SK-N-SH (cell line): ENCODE results near the gene CARTPT. TPM values are rescaled to one million over a fixed set of nuclear protein-coding genes. Genes with fewer than 3 reads are reported as not detected.

Source experiments
- CTCF ChIA-PET: fragments of 300-600, 350-600 bp; formaldehyde crosslinking; extraction: SDS; loops from one replicate; lab custom pipeline; 2021; lab: Yijun Ruan, JAX
- POLR2A ChIA-PET: fragments of 350-600 bp; sonication (Branson Sonifier 250); formaldehyde crosslinking; extraction: SDS; loops from one replicate; lab custom pipeline; 2020; ENCODE audit warnings: antibody characterized with exemption, inconsistent platforms; lab: Yijun Ruan, JAX
- DNase-seq: peaks from one replicate; pipeline ENCODE4 v3.0.0; 2012
- H2AFZ ChIP-seq: fragments of 200-600 bp; sonication (generic); 2 replicates; pipeline ENCODE4 v1.8.1; 2016; ENCODE audit warnings: antibody characterized with exemption, mild to moderate bottlenecking, low read depth
- H3F3A ChIP-seq: fragments of 200-600 bp; sonication (generic); replicated peaks from 2 replicates; pipeline ENCODE3; 2016; ENCODE audit warnings: antibody characterized with exemption, mild to moderate bottlenecking; ENCODE audit not compliant: insufficient read depth
- H3K27ac ChIP-seq, 2 experiments: fragments of 200-500 bp in 1 of 2; fragments of 200-600 bp in 1 of 2; sonication (Bioruptor generic) in 1 of 2; sonication (generic), shearing (Covaris generic) in 1 of 2; 2 replicates each; pipeline versions ENCODE4 v1.5.1 to v1.6.1; 2014 to 2016; ENCODE audit warnings: low read depth in 2 of 2, inconsistent platforms in 1 of 2, low read length in 1 of 2, mild to moderate bottlenecking in 1 of 2, mixed read lengths in 1 of 2
- H3K27me3 ChIP-seq: fragments of 200-600 bp; sonication (generic), shearing (Covaris generic); 2 replicates; pipeline ENCODE4 v1.6.1; 2016; ENCODE audit warnings: mixed run types; ENCODE audit not compliant: insufficient read depth
- H3K36me3 ChIP-seq, 2 experiments: fragments of 200-500 bp in 1 of 2; fragments of 200-600 bp in 1 of 2; sonication (Bioruptor generic) in 1 of 2; sonication (generic) in 1 of 2; replicated peaks in 1 of 2; 2 replicates each; pipeline versions ENCODE3 to v1.5.1; 2014 to 2016; ENCODE audit warnings: low read length in 1 of 2, mild to moderate bottlenecking in 1 of 2; ENCODE audit not compliant: insufficient read depth in 2 of 2, control insufficient read depth in 1 of 2
- H3K4me1 ChIP-seq, 2 experiments: fragments of 200-500 bp in 1 of 2; fragments of 200-600 bp in 1 of 2; sonication (Bioruptor generic) in 1 of 2; sonication (generic), shearing (Covaris generic) in 1 of 2; 2 replicates each; pipeline versions ENCODE4 v1.5.1 to v1.6.1; 2014 to 2016; ENCODE audit warnings: low read depth in 1 of 2, low read length in 1 of 2, mixed run types in 1 of 2; ENCODE audit not compliant: insufficient read depth in 2 of 2, control insufficient read depth in 1 of 2
- H3K4me2 ChIP-seq: fragments of 200-600 bp; sonication (generic), shearing (Covaris generic); 2 replicates; pipeline ENCODE4 v1.6.1; 2017; ENCODE audit warnings: mixed run types
- H3K4me3 ChIP-seq, 2 experiments: fragments of 200-500 bp in 1 of 2; fragments of 200-600 bp in 1 of 2; sonication (Bioruptor generic) in 1 of 2; sonication (generic), shearing (Covaris generic) in 1 of 2; 2 replicates each; pipeline versions ENCODE4 v1.5.1 to v1.8.1; 2014 to 2016; ENCODE audit warnings: low read depth in 2 of 2, inconsistent platforms in 1 of 2, low read length in 1 of 2, mild to moderate bottlenecking in 1 of 2, mixed read lengths in 1 of 2, moderate library complexity in 1 of 2
- H3K79me2 ChIP-seq: fragments of 200-600 bp; sonication (generic); 2 replicates; pipeline ENCODE4 v1.8.1; 2017; ENCODE audit warnings: mild to moderate bottlenecking; ENCODE audit not compliant: insufficient read depth
- H3K9ac ChIP-seq: fragments of 200-600 bp; sonication (generic); 2 replicates; pipeline ENCODE4 v1.6.1; 2017; ENCODE audit warnings: mixed run types
- H3K9me2 ChIP-seq: fragments of 200-600 bp; sonication (generic); 2 replicates; pipeline ENCODE4 v1.6.1; 2017; ENCODE audit warnings: mixed run types
- H3K9me3 ChIP-seq: fragments of 200-600 bp; sonication (generic); 2 replicates; pipeline ENCODE4 v1.6.1; 2017; ENCODE audit warnings: mixed run types, mild to moderate bottlenecking, moderate library complexity
- H4K20me1 ChIP-seq: fragments of 200-600 bp; sonication (generic); 2 replicates; pipeline ENCODE4 v1.6.1; 2017; ENCODE audit warnings: mild to moderate bottlenecking, mixed run types; ENCODE audit not compliant: insufficient read depth
- FOSL2 ChIP-seq: IDR thresholded peaks from 2 replicates; pipeline ENCODE4 v1.4.0; 2012; ENCODE audit warnings: low read depth, mild to moderate bottlenecking, moderate library complexity, borderline replicate concordance
- FOXJ3 ChIP-seq: sonication (generic); formaldehyde crosslinking; IDR thresholded peaks from 2 replicates; pipeline ENCODE4 v1.5.1; 2020; ENCODE audit warnings: mild to moderate bottlenecking, missing genetic modification reagents
- MAX ChIP-seq: IDR thresholded peaks from 2 replicates; pipeline ENCODE4 v1.4.0; 2012; ENCODE audit warnings: low read depth
- MEF2A ChIP-seq: IDR thresholded peaks from 2 replicates; pipeline ENCODE4 v1.4.0; 2012; ENCODE audit warnings: low read depth, borderline replicate concordance
- NFIC ChIP-seq: IDR thresholded peaks from 2 replicates; pipeline ENCODE4 v1.4.0; 2012; ENCODE audit warnings: borderline replicate concordance
- POLR2AphosphoS5 ChIP-seq: IDR thresholded peaks from 2 replicates; pipeline ENCODE4 v1.6.1; 2012; ENCODE audit warnings: low read depth, low read length
- RAD21 ChIP-seq: IDR thresholded peaks from 2 replicates; pipeline ENCODE4 v1.6.1; 2012; ENCODE audit warnings: mild to moderate bottlenecking, low read length
- RFX5 ChIP-seq: IDR thresholded peaks from 2 replicates; pipeline ENCODE4 v1.6.1; 2012; ENCODE audit warnings: mild to moderate bottlenecking, improper control_type of control experiment, low read length
- RXRA ChIP-seq: IDR thresholded peaks from 2 replicates; pipeline ENCODE4 v1.4.0; 2012; ENCODE audit warnings: low read depth, mild to moderate bottlenecking, borderline replicate concordance
- SIN3A ChIP-seq: IDR thresholded peaks from 2 replicates; pipeline ENCODE4 v1.6.1; 2012; ENCODE audit warnings: low read depth, mild to moderate bottlenecking, low read length, moderate library complexity, borderline replicate concordance
- SMC3 ChIP-seq: IDR thresholded peaks from 2 replicates; pipeline ENCODE4 v1.6.1; 2012; ENCODE audit warnings: low read depth, low read length, improper control_type of control experiment
- TAF1 ChIP-seq: IDR thresholded peaks from 2 replicates; pipeline ENCODE4 v1.6.1; 2012; ENCODE audit warnings: low read depth, mild to moderate bottlenecking, low read length, moderate library complexity, borderline replicate concordance
- ZBTB33 ChIP-seq: IDR thresholded peaks from 2 replicates; pipeline ENCODE4 v1.4.0; 2012; ENCODE audit warnings: low read depth, borderline replicate concordance
- polyA plus RNA-seq, 3 experiments: library from polyadenylated mRNA; depleted of rRNA; stranded (reverse); fragments of >200 nt; gene quantifications; 2 replicates each; pipeline ENCODE4 v1.2.3, GENCODE V29; 2012
- TF ChIP-seq, protein P1 (sequence below): IDR thresholded peaks from 2 replicates; pipeline ENCODE4 v1.6.1; 2012; ENCODE audit warnings: mild to moderate bottlenecking, low read depth, low read length, moderate library complexity
- TF ChIP-seq, protein P2 (sequence below): IDR thresholded peaks from 2 replicates; pipeline ENCODE4; 2012

The CARTPT gene
- polyA plus RNA-seq, 1 of the 3 experiments (the other 2 are of a cell fraction): not detected

DNA sequence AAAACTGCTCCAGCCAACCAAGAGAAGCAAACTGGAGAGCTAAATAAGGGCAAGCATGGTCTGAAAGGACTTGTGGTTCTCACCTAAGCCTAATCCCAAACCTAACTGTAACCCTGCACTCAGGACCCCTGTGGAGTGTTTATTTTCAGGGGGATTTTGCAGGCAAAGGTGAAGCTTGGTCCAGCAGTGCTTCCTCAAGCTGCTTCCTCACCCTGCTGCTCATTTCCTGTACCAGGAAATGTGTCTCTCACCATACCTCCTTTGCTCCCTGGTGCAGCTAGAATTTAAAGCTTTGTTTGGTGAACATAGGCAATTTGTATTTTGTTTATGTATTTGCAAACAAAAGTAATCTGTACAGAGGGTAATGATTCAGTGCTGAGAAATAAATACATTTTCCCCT lies 50.2 kb downstream of the CARTPT start:
- POLR2A ChIA-PET: no interaction called here
- Histone ChIP-seq H3K27ac (no peak overlapping the region), H2AFZ (no peak overlapping the region; the same call in 1 of the 2 replicates)

More for the DNA sequence above, 50.2 kb downstream of the CARTPT start:
- TF ChIP-seq RXRA: no peak
- TF ChIP-seq FOXJ3 (CRISPR knock-in tag): no peak
- no peak for TF ChIP-seq SMC3
- no peak for TF ChIP-seq SIN3A
- no peak for TF ChIP-seq RFX5
- no peak for TF ChIP-seq ZBTB33
- no peak for TF ChIP-seq MAX
- TF ChIP-seq NFIC: no peak
- TF ChIP-seq, protein P1, sequence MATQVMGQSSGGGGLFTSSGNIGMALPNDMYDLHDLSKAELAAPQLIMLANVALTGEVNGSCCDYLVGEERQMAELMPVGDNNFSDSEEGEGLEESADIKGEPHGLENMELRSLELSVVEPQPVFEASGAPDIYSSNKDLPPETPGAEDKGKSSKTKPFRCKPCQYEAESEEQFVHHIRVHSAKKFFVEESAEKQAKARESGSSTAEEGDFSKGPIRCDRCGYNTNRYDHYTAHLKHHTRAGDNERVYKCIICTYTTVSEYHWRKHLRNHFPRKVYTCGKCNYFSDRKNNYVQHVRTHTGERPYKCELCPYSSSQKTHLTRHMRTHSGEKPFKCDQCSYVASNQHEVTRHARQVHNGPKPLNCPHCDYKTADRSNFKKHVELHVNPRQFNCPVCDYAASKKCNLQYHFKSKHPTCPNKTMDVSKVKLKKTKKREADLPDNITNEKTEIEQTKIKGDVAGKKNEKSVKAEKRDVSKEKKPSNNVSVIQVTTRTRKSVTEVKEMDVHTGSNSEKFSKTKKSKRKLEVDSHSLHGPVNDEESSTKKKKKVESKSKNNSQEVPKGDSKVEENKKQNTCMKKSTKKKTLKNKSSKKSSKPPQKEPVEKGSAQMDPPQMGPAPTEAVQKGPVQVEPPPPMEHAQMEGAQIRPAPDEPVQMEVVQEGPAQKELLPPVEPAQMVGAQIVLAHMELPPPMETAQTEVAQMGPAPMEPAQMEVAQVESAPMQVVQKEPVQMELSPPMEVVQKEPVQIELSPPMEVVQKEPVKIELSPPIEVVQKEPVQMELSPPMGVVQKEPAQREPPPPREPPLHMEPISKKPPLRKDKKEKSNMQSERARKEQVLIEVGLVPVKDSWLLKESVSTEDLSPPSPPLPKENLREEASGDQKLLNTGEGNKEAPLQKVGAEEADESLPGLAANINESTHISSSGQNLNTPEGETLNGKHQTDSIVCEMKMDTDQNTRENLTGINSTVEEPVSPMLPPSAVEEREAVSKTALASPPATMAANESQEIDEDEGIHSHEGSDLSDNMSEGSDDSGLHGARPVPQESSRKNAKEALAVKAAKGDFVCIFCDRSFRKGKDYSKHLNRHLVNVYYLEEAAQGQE: no peak
- no peak for TF ChIP-seq FOSL2
- TF ChIP-seq, protein P2, sequence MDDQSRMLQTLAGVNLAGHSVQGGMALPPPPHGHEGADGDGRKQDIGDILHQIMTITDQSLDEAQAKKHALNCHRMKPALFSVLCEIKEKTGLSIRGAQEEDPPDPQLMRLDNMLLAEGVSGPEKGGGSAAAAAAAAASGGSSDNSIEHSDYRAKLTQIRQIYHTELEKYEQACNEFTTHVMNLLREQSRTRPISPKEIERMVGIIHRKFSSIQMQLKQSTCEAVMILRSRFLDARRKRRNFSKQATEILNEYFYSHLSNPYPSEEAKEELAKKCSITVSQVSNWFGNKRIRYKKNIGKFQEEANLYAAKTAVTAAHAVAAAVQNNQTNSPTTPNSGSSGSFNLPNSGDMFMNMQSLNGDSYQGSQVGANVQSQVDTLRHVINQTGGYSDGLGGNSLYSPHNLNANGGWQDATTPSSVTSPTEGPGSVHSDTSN: no peak
- TF ChIP-seq MEF2A: no peak
- no peak for TF ChIP-seq TAF1
- no peak for TF ChIP-seq RAD21
- no peak for TF ChIP-seq POLR2AphosphoS5
- Histone ChIP-seq H3K4me2 (no peak overlapping the region), H3K4me1 (peaks cover 7 to 10% of the 10 kb centered on the region in 2 experiments; a peak in 3 of 4 replicates), H3K36me3 (no peaks in the 10 kb centered on the region), H3K27me3 (no peaks in the 10 kb centered on the region), H3K4me3 (no peak overlapping the region), H3F3A (peaks cover 5% of the 10 kb centered on the region), H4K20me1 (no peaks in the 10 kb centered on the region), H3K9me3 (no peaks in the 10 kb centered on the region), H3K9ac (no peak overlapping the region), H3K79me2 (no peaks in the 10 kb centered on the region), H3K9me2 (no peaks in the 10 kb centered on the region)
- DNase-seq: no peak
- CTCF ChIA-PET: interaction anchor here (0.8 to 4.9 kb wide), 7 partner anchors 9 to 539 kb away, joined by 3 to 46 read pairs (median 4); no protein-coding TSS in a partner anchor
